Measurements from ENCODE around the gene EEIG1.
A peak's percentile ranks its signal among the peaks of the same experiment; 100 is the strongest.

EEIG1 gene

DNA sequence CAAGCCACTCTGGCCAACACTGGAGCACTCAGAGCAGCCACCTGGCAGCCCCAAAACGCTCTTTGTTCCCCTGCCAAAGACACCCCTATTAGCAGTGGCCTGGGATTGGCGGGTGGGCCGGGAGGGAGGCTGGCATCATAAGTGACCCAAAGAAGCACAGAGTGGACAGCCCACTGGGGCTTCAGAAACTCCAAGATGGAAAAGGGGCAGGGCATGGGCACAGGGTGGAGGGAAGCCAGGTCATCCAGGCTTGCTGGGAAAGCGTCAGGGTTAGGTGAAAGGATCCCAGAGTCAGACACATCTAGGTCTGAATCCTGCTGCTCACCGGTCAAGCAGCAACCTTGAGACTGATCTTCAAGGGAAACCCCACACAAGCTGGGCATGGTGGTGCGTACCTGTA is 14.8 kb downstream of the EEIG1 start:
- TF ChIP-seq, protein P1, sequence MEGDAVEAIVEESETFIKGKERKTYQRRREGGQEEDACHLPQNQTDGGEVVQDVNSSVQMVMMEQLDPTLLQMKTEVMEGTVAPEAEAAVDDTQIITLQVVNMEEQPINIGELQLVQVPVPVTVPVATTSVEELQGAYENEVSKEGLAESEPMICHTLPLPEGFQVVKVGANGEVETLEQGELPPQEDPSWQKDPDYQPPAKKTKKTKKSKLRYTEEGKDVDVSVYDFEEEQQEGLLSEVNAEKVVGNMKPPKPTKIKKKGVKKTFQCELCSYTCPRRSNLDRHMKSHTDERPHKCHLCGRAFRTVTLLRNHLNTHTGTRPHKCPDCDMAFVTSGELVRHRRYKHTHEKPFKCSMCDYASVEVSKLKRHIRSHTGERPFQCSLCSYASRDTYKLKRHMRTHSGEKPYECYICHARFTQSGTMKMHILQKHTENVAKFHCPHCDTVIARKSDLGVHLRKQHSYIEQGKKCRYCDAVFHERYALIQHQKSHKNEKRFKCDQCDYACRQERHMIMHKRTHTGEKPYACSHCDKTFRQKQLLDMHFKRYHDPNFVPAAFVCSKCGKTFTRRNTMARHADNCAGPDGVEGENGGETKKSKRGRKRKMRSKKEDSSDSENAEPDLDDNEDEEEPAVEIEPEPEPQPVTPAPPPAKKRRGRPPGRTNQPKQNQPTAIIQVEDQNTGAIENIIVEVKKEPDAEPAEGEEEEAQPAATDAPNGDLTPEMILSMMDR (IDR thresholded peaks at IDR 0.05; ENCODE audit: insufficient read depth, low read length, poor library complexity, severe bottlenecking), result no peak
- TF ChIP-seq EZH2phosphoT487 (conservative IDR thresholded peaks at IDR 0.05; ENCODE audit: low read length), result no peak
- Histone ChIP-seq H3K27ac (ENCODE audit: low read depth, low read length) (peak overlapping the region; percentile 61), H3K27me3 (ENCODE audit: low read length) (no peaks in the 10 kb centered on the region), H3K9me3 (ENCODE audit: insufficient read depth, low read length) (no peaks in the 10 kb centered on the region), H3K4me3 (ENCODE audit: insufficient read depth, low read length, poor library complexity, severe bottlenecking) (no peak overlapping the region), H3K79me2 (ENCODE audit: insufficient read depth, low read length) (peaks cover 100% of the 10 kb centered on the region), H3K36me3 (ENCODE audit: low read length) (no peaks in the 10 kb centered on the region), H2AFZ (ENCODE audit: low read depth, low read length, severe bottlenecking) (no peak overlapping the region), H4K20me1 (ENCODE audit: low read depth, low read length) (peaks cover 12% of the 10 kb centered on the region; the same call in 1 of the 2 replicates), H3K4me2 (ENCODE audit: low read depth, low read length, poor library complexity, severe bottlenecking) (peak overlapping the region; percentile 92), H3K9me2 (replicated peaks; ENCODE audit: insufficient read depth, low read length) (no peaks in the 10 kb centered on the region), H3F3A (ENCODE audit: insufficient read depth) (peaks cover 12% of the 10 kb centered on the region), H3K9ac (ENCODE audit: low read length) (peak overlapping the region; percentile 32)

DNA sequence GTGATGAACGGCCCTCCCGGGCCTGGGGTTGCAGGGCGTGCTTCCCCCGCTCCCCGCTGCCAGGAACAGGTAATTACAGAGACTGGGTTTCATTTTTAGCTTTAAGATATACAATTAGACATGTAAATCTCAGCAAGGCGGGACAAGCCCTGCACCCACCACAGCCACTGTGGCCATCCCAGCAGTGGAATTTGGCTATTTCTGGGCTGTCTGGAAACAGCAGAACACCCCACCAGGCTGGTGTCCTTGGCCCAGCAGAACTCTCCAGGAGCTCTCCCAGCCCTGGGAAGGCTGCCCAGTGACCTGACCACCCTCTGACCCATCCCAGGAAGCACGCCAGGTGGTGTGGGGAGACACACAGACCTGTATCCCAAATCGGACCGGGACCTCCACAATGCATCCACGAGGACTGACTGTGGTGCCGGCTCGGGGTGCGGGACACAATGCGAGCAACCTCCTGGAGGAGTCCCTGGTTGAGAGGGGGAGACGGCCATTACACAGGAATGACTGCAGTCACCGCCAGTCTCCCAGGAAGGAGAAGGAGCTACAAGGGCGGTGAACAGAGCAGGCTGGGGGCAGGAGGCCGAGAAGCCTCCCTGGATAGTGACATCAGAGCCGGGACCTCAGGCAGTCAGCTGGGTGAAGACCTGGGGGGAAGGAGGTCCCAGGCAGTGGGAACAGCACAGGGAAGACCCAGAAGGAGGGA is 17.3 kb downstream of the EEIG1 start:
- Histone ChIP-seq H3K4me3 (ENCODE audit: insufficient read depth, low read length, poor library complexity, severe bottlenecking) (no peak overlapping the region), H3K9me2 (replicated peaks; ENCODE audit: insufficient read depth, low read length) (no peaks in the 10 kb centered on the region), H3K79me2 (ENCODE audit: insufficient read depth, low read length) (peaks cover 100% of the 10 kb centered on the region), H2AFZ (ENCODE audit: low read depth, low read length, severe bottlenecking) (no peak overlapping the region), H3F3A (ENCODE audit: insufficient read depth) (peaks cover 14% of the 10 kb centered on the region), H3K4me2 (ENCODE audit: low read depth, low read length, poor library complexity, severe bottlenecking) (no peak overlapping the region), H3K9me3 (ENCODE audit: insufficient read depth, low read length) (no peaks in the 10 kb centered on the region), H3K36me3 (ENCODE audit: low read length) (0 out of 2 replicates have a peak, but pooled peaks cover 4% of the 10 kb centered on the region), H3K27me3 (ENCODE audit: low read length) (no peaks in the 10 kb centered on the region), H3K9ac (ENCODE audit: low read length) (no peak overlapping the region), H3K27ac (ENCODE audit: low read depth, low read length) (peak overlapping the region; percentile 10; the same call in 1 of the 2 replicates), H4K20me1 (ENCODE audit: low read depth, low read length) (peaks cover 20% of the 10 kb centered on the region; the same call in 1 of the 2 replicates)
- no peak for TF ChIP-seq EZH2phosphoT487 (conservative IDR thresholded peaks at IDR 0.05; ENCODE audit: low read length)
- TF ChIP-seq, protein P1 (IDR thresholded peaks at IDR 0.05; ENCODE audit: insufficient read depth, low read length, poor library complexity, severe bottlenecking), result no peak

DNA sequence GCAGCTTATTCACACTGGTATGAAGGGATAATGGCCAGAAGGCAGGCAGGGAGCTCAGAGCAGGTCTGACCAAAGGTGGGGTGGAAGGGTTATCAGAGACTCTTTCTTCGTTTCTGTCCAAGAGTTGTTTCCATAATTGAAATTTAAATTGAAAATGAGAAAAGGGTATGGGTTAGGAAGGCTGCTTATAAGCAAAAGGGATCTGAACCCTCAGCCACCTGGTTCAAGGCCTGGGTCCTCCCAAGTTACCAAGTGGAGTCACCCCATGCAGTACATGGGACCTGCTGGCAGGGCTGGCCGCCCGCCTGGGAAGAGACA is 17.8 kb downstream of the EEIG1 start:
- no peaks in the 10 kb centered on the region for H3K27me3 ChIP-seq (ENCODE audit: low read length)
- H3K79me2 ChIP-seq (ENCODE audit: insufficient read depth, low read length), result peaks cover 100% of the 10 kb centered on the region
- 0 out of 2 replicates have a peak, but pooled peaks cover 4% of the 10 kb centered on the region for H3K36me3 ChIP-seq (ENCODE audit: low read length)
- no peaks in the 10 kb centered on the region for H3K9me2 ChIP-seq (replicated peaks; ENCODE audit: insufficient read depth, low read length)
- peaks cover 14% of the 10 kb centered on the region for H3F3A ChIP-seq (ENCODE audit: insufficient read depth)
- H4K20me1 ChIP-seq (ENCODE audit: low read depth, low read length), result peaks cover 21% of the 10 kb centered on the region; the same call in 1 of the 2 replicates
- H3K4me2 ChIP-seq (ENCODE audit: low read depth, low read length, poor library complexity, severe bottlenecking), result no peak overlapping the region
- H2AFZ ChIP-seq (ENCODE audit: low read depth, low read length, severe bottlenecking), result no peak overlapping the region
- no peaks in the 10 kb centered on the region for H3K9me3 ChIP-seq (ENCODE audit: insufficient read depth, low read length)
- H3K4me3 ChIP-seq (ENCODE audit: insufficient read depth, low read length, poor library complexity, severe bottlenecking), result no peak overlapping the region
- no peak overlapping the region for H3K9ac ChIP-seq (ENCODE audit: low read length)
- TF ChIP-seq EZH2phosphoT487 (conservative IDR thresholded peaks at IDR 0.05; ENCODE audit: low read length), result no peak
- TF ChIP-seq, protein P1 (IDR thresholded peaks at IDR 0.05; ENCODE audit: insufficient read depth, low read length, poor library complexity, severe bottlenecking), result no peak
- peak overlapping the region; percentile 9; the same call in 1 of the 2 replicates for H3K27ac ChIP-seq (ENCODE audit: low read depth, low read length)

All from SU-DHL-6 (cell line).